GM10847 (cell line): ENCODE results near the gene RIOX2.

ENCODE experiments used
- POLR2A ChIP-seq: IDR thresholded peaks from 2 replicates; pipeline ENCODE4 v1.6.1; 2011; ENCODE audit not compliant: insufficient read length; ENCODE audit errors: extremely low read depth

Gene RIOX2

GRCh38 chr3:97971679-97972567 is at the start of gene RIOX2:
Gene RIOX2, minus strand, starts transcription at chr3:97972431. Its CDS starts 4,838 bp downstream, at chr3:97967593.
- TF ChIP-seq POLR2A, result peak; percentile 76

- TF ChIP-seq POLR2A, result no peak
These were observed 48.2 kb upstream of the RIOX2 start for GRCh38 chr3:98020412-98020811.

- no peak for TF ChIP-seq POLR2A
These were observed 46.1 kb upstream of the RIOX2 start for GRCh38 chr3:98018301-98018700.

GRCh38 chr3:98014268-98014585 is 42.0 kb upstream of the RIOX2 start:
- TF ChIP-seq POLR2A, result no peak

GRCh38 chr3:98013411-98014267 is 41.4 kb upstream of the RIOX2 start:
- TF ChIP-seq POLR2A, result no peak

- no peak for TF ChIP-seq POLR2A
These were observed 40.7 kb upstream of the RIOX2 start for GRCh38 chr3:98012979-98013378.

- no peak for TF ChIP-seq POLR2A
These were observed 38.1 kb upstream of the RIOX2 start for GRCh38 chr3:98010194-98010882.

- no peak for TF ChIP-seq POLR2A
These were observed 36.6 kb upstream of the RIOX2 start for GRCh38 chr3:98008855-98009254.

- no peak for TF ChIP-seq POLR2A
These were observed 33.2 kb upstream of the RIOX2 start for GRCh38 chr3:98005438-98005837.

GRCh38 chr3:98004721-98005120 is 32.5 kb upstream of the RIOX2 start:
- TF ChIP-seq POLR2A, result no peak

GRCh38 chr3:98003306-98003969 is 31.2 kb upstream of the RIOX2 start:
- no peak for TF ChIP-seq POLR2A

- no peak for TF ChIP-seq POLR2A
These were observed 30.5 kb upstream of the RIOX2 start for GRCh38 chr3:98002717-98003116.

GRCh38 chr3:97999994-98000393 is 27.8 kb upstream of the RIOX2 start:
- no peak for TF ChIP-seq POLR2A

- no peak for TF ChIP-seq POLR2A
These were observed 26.9 kb upstream of the RIOX2 start for GRCh38 chr3:97999103-97999502.

- no peak for TF ChIP-seq POLR2A
These were observed 24.8 kb upstream of the RIOX2 start for GRCh38 chr3:97996988-97997387.
